HAP-1 (cell line): ENCODE data around the gene ANAPC5.
"Not testable (repeated sequence)": the region's sequence is repeated elsewhere in the genome, so short reads cannot be mapped to it uniquely, and the experiment has no call there.

ENCODE experiments used
- DNase-seq, 2 experiments: peaks; one replicate each; pipeline ENCODE4 v3.0.0-alpha.2; 2016 to 2020; ENCODE audit warnings: low spot score in 2 of 2
- H3K27me3 ChIP-seq: fragments of 250-450 bp; sonication (Bioruptor Pico); 2 replicates; pipeline ENCODE4 v1.5.1; 2020; ENCODE audit warnings: low read depth, mild to moderate bottlenecking, moderate library complexity
- H3K36me3 ChIP-seq: fragments of 250-450 bp; sonication (Bioruptor Pico); replicated peaks from 2 replicates; pipeline ENCODE4 v1.5.1; 2020; ENCODE audit warnings: mild to moderate bottlenecking
- H3K4me1 ChIP-seq: fragments of 250-450 bp; sonication (Bioruptor Pico); 2 replicates; pipeline ENCODE4 v1.5.1; 2020; ENCODE audit warnings: mild to moderate bottlenecking
- H3K4me3 ChIP-seq: fragments of 250-450 bp; sonication (Bioruptor Pico); 2 replicates; pipeline ENCODE4 v1.5.1; 2020; ENCODE audit warnings: mild to moderate bottlenecking, moderate library complexity
- H3K9me3 ChIP-seq: fragments of 250-450 bp; sonication (Bioruptor Pico); 2 replicates; pipeline ENCODE4 v1.5.1; 2020; ENCODE audit warnings: mild to moderate bottlenecking, moderate library complexity
- in situ Hi-C: fragments of 300-500 bp; cut with MboI; formaldehyde crosslinking; loops from 3 replicates; pipeline ENCODE4 v1.14.3; 2020; ENCODE audit warnings: low sequenced_read_pairs, inconsistent platforms, mixed read lengths

The ANAPC5 gene

DNA sequence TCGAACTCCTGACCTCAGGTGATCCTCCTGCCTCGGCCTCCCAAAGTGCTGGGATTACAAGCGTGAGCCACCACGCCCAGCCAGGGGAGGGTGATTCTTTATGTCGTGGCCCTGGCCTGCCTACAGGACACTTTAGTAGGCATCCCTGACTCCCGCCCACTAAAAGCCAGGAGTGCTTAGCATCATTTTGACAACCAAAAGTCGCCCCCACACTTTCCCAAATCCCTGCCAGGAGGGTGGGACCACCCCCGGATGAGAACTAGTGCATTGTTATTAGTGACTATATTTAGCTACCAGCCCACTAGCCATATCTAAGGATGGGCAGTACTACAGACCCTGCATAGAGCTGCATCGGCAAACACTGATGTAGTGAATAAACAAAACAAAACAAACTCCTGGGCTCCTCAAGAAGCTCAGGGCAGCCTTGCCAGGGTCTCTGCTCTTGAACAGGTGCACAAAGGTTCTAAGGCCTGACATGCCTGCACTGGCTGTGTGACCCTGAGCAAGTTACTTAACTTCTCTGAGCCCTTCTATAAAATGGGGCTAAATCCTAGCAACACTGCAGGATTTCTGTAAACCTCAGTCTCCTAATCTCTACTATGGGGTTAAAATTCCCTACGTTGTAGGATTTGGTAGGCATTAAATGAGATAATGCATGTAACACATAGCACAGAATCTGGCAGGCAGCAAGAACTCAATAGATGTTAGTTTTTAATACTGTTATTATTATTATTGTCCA lies 57.9 kb downstream of the ANAPC5 start:
- in situ Hi-C loops, result no loop called here
- Histone ChIP-seq H3K4me1 (peaks cover 12% of the 10 kb centered on the region), H3K36me3 (peaks cover 23% of the 10 kb centered on the region), H3K27me3 (no peaks in the 10 kb centered on the region), H3K9me3 (no peaks in the 10 kb centered on the region), H3K4me3 (no peak overlapping the region; the same call in 1 of the 2 replicates)
- no peak for DNase-seq

DNA sequence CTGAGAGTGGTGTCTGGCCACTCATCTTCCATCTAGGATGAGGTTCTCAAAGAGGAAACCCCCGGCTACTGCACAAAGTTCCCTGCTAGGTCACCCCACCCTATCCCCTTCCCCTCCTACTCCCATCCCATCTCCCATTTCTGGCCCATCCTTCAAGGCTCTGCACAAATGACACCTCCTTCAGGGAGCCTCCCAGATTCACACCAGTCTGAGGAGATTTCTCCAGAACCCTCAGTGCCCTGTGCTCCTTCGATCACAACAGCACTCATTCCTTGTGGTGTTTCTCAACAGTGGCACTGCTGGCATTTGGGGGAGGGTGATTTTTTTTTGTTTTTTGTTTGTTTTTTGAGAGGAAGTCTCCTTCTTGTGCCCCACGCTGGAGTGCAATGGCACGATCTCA lies 58.6 kb downstream of the ANAPC5 start:
- DNase-seq, result no peak
- H3K36me3 ChIP-seq, result peaks cover 23% of the 10 kb centered on the region
- H3K4me3 ChIP-seq, result no peak overlapping the region
- no peaks in the 10 kb centered on the region for H3K27me3 ChIP-seq
- H3K9me3 ChIP-seq, result no peaks in the 10 kb centered on the region
- in situ Hi-C loops, result no loop called here
- peaks cover 12% of the 10 kb centered on the region for H3K4me1 ChIP-seq

DNA sequence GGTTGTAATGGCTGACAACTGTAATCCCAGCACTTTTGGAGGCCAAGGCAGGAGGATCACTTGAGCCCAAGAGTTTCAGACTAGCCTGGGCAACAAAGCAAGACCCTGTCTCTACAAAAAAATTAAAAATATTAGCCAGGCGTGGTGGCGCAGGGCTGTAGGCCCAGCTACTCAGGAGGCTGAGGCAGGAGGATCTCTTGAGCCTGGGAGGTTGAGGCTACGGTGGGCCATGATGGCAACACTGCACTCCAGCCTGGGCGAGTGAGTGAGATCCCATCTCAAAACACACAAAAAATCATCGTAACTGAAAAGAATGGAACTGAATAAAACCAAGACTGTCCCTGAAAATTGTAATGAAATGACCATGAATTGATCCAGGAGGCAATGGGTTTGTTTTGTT lies 61.8 kb downstream of the ANAPC5 start:
- no peak overlapping the region for H3K4me3 ChIP-seq
- no peaks in the 10 kb centered on the region for H3K9me3 ChIP-seq
- no peak for DNase-seq
- peaks cover 7% of the 10 kb centered on the region for H3K4me1 ChIP-seq
- in situ Hi-C loops, result no loop called here
- peaks cover 20% of the 10 kb centered on the region for H3K36me3 ChIP-seq
- no peaks in the 10 kb centered on the region for H3K27me3 ChIP-seq

DNA sequence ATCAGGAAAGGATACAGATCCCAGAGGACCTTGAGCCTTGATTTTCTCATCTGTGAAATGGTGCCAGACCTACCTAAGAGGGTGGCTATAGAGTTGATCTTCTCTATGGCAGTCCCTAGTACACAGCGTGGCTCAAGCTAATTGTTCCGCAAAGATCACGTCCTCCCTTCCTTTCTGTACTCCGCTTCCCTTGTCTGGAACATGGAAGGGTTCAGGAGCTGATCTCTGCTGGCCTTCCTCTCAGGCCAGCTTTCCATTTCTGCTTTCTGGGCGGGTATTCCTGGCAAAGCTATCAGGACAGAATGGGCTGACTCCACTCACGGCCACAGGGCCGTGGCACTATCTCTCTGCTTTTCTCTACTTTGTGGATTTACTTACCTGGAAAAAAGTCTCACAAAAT lies 62.2 kb downstream of the ANAPC5 start:
- Histone ChIP-seq H3K9me3 (no peaks in the 10 kb centered on the region), H3K36me3 (peaks cover 20% of the 10 kb centered on the region), H3K27me3 (no peaks in the 10 kb centered on the region), H3K4me1 (peaks cover 4% of the 10 kb centered on the region; the same call in 1 of the 2 replicates), H3K4me3 (no peak overlapping the region)
- no peak for DNase-seq
- in situ Hi-C loops, result no loop called here

DNA sequence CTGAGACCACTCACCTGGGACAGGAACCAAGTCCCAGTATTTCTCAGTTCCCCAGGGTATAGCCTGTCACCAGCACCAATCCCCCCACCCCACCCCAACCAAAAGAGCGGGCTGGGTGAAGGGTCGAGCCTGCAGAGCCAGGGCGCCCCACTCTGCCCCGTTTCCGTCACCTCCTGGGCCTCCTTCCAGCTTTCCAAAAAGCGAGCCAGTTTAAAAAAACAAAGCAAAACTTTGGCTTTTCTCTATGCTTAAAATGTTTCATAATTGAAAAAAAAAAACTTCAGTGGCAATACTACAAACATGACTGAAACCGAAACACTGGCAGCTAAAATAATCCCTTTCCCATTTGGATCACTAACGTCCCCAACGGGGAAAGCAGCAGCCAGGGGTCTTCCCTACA lies 63.2 kb downstream of the ANAPC5 start:
- no peaks in the 10 kb centered on the region for H3K4me1 ChIP-seq
- H3K9me3 ChIP-seq, result no peaks in the 10 kb centered on the region
- H3K36me3 ChIP-seq, result peaks cover 17% of the 10 kb centered on the region
- in situ Hi-C loops, result no loop called here
- no peak for DNase-seq
- no peaks in the 10 kb centered on the region for H3K27me3 ChIP-seq
- no peak overlapping the region for H3K4me3 ChIP-seq

DNA sequence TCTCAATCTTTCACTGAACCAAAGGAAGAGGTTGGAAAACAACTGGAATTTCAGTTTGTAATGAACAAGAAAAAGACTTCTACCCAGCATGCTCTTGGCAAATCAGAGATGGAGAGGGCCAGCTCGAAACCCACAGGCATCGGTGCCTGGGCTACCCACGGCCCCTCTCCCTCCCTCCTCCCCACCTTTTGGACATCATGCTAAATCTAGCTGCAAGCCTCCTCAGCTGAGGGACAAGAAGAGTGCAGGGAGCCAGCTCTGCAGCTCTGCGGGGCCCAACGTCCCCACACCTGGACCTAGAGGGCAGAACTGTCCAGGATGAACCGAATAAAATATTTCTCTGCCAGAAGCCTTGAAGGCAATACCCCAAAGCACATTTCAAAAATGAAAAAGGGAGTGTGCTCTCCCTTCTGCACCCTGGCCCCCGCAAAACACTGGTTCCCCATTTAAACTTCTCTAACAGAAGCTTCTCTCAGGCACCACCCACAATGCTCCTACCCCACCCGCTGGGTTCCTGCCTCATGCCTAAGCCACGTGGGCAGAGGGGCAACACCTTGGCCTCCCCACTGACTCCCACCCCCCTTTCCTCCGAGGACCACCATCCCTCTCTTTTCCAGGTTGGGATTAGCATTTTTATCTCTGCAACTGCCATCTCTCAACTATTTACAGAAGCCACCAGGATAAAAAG lies 63.9 kb downstream of the ANAPC5 start:
- H3K4me1 ChIP-seq, result no peaks in the 10 kb centered on the region
- H3K27me3 ChIP-seq, result no peaks in the 10 kb centered on the region
- no peak for DNase-seq
- in situ Hi-C loops, result no loop called here
- H3K4me3 ChIP-seq, result no peak overlapping the region
- no peaks in the 10 kb centered on the region for H3K9me3 ChIP-seq
- H3K36me3 ChIP-seq, result peaks cover 21% of the 10 kb centered on the region

DNA sequence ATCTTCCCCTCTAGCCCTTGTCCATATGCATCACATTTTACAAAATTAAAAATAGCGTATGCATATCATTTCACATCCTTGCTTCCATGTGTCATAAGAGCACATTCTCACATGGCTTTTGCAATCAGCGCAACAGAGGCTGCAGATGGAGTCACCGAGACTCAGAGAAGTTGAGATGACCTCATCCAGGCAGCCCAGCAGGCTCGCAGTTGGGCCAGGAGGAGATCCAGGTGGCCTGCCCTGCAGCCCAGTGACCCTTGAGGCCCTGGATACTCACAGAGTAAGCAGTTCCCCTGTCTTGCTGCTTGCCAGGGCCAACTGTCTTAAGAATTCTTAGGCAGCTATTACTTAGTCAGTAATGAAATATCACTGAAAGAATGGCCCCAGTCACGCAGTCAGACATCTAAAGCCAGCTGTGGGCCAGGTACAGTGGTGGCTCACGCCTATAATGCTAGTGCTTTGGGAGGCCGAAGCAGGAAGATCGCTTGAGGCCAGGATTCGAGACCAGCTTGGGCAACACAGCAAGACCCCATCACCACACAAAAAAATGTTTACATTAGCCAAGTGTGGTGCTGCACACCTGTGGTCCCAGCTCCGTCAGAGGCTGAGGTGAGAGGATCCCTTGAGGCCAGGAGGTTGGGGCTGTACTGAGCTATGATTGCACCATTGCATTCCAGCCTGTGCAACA lies 64.8 kb downstream of the ANAPC5 start:
- Histone ChIP-seq H3K4me3 (no peak overlapping the region), H3K4me1 (no peaks in the 10 kb centered on the region), H3K36me3 (peaks cover 21% of the 10 kb centered on the region), H3K27me3 (no peaks in the 10 kb centered on the region), H3K9me3 (no peaks in the 10 kb centered on the region)
- in situ Hi-C loops, result no loop called here
- no peak for DNase-seq

DNA sequence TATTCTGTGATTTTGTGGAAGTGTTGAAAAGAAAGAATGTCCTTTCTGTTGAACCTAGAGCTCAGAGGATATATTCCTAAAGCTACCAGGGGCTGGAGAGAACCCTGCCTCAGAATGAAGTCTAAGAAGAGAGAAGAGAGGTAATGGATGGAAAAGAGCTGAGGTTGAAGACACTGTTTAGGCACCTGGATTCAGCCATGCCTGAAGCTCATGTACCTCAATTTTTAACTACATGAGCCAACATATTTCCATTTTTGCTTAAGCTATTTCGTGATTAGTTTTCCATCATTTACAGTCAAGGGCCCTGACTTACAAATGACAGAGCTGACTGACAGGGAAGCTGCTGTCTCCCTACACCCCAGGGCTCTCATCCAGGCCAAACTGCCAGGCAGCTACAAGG lies 66.4 kb downstream of the ANAPC5 start:
- H3K27me3 ChIP-seq, result no peaks in the 10 kb centered on the region
- H3K4me1 ChIP-seq, result no peaks in the 10 kb centered on the region
- in situ Hi-C loops, result no loop called here
- no peak overlapping the region for H3K4me3 ChIP-seq
- H3K9me3 ChIP-seq, result no peaks in the 10 kb centered on the region
- peaks cover 8% of the 10 kb centered on the region for H3K36me3 ChIP-seq
- no peak for DNase-seq

DNA sequence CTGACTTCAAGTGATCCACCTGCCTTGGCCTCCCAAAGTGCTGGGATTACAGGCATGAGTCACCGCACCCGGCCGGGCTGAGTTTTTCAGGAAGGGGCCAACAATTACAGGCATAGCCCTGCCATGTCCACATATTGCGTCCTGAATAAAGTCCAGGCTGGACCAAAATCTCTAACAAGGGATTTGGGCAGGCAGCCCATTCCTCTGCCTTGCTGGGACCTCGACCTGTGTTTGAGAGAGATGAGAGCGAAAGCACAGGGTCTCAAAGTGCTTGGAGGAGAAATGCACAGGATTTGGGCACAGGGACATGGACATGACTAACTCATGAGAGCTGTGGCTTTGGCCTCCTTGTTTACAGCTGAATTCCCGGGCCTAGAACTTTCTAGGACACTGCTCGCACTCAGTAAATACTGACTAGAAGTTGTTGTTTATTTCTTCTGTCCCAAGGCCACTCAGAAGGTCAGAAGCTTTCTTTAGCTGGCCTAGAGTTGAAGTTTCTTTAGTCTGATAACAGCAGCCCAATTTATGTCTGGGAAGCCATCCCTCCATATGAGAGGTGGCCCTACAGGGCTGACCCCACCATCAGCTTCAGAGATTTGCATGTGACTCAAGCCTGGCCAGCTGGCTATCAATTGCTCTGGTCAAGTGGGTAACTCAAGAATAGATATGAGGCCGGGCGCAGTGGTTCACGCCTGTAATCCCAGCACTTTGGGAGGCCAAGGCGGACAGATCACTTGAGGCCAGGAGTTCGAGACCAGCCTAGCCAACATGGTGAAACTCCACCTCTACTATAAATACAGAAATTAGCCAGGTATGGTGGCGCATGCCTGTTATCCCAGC lies 67.4 kb downstream of the ANAPC5 start:
- Histone ChIP-seq H3K4me1 (no peaks in the 10 kb centered on the region), H3K4me3 (no peak overlapping the region), H3K36me3 (peaks cover 7% of the 10 kb centered on the region; the same call in 1 of the 2 replicates), H3K27me3 (no peaks in the 10 kb centered on the region), H3K9me3 (no peaks in the 10 kb centered on the region)
- in situ Hi-C loops, result no loop called here
- DNase-seq, result no peak

DNA sequence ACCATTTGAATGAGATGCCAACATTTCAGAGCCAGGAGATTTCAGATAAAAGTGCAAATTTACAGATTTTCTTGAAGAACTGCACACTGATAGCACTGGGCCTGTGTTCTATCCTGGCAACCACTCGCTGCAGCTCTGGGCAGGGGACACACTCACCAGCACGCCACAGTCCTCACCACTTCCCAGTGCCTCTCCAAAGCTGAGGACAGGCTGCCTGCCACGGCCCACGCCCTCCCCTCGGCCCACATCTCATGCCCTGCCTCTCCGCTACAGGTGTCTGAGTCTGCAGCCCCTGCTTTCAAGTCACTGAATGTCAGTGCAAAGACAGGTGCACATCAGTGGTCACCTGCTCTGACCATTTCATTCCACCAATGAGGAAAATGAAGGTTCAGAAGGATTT lies 68.4 kb downstream of the ANAPC5 start:
- in situ Hi-C loops, result no loop called here
- DNase-seq, result no peak
- Histone ChIP-seq H3K36me3 (peaks cover 7% of the 10 kb centered on the region), H3K27me3 (no peaks in the 10 kb centered on the region), H3K4me3 (no peak overlapping the region), H3K4me1 (no peaks in the 10 kb centered on the region), H3K9me3 (no peaks in the 10 kb centered on the region)

DNA sequence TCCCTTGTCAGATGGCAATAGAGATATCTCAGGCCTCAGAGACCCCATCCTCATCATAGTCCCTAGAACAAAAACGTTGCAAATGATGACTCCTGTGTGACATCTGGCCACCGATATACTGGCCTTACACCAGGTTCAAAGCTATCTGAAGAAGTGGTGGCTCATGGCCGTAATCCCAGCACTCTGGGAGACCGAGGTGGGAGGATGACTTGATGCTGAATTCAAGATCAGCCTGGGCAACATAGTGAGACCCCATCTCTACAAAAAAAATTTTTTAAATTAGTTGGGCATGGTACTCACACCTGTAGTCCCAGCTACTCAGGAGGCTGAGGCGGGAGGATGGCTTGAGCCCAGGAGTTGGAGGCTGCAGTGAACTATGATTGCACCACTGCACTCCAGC lies 68.8 kb downstream of the ANAPC5 start:
- in situ Hi-C loops, result no loop called here
- H3K4me1 ChIP-seq, result no peaks in the 10 kb centered on the region
- no peaks in the 10 kb centered on the region for H3K27me3 ChIP-seq
- H3K36me3 ChIP-seq, result peaks cover 7% of the 10 kb centered on the region
- no peak for DNase-seq
- H3K4me3 ChIP-seq, result no peak overlapping the region
- no peaks in the 10 kb centered on the region for H3K9me3 ChIP-seq

DNA sequence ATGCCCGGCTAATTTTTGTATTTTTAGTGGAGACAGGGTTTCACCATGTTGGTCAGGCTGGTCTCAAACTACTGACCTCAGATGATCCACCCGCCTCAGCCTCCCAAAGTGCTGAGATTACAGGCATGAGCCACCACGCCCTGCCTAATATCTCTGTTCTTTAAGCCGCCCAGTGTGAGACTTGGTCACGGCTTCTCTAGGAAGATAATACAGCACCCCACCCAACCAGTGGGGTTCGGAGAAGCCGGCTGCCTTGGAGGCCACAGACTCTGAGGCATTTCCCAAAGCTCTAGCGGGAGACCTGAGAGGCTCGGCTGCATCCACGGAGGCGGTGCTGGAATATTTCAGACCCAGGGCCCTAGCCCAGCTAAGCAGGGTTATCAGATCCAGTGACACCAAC lies 69.3 kb downstream of the ANAPC5 start:
- H3K36me3 ChIP-seq, H3K27me3 ChIP-seq, DNase-seq, H3K4me3 ChIP-seq, in situ Hi-C loops, H3K4me1 ChIP-seq, H3K9me3 ChIP-seq: not testable (repeated sequence)

DNA sequence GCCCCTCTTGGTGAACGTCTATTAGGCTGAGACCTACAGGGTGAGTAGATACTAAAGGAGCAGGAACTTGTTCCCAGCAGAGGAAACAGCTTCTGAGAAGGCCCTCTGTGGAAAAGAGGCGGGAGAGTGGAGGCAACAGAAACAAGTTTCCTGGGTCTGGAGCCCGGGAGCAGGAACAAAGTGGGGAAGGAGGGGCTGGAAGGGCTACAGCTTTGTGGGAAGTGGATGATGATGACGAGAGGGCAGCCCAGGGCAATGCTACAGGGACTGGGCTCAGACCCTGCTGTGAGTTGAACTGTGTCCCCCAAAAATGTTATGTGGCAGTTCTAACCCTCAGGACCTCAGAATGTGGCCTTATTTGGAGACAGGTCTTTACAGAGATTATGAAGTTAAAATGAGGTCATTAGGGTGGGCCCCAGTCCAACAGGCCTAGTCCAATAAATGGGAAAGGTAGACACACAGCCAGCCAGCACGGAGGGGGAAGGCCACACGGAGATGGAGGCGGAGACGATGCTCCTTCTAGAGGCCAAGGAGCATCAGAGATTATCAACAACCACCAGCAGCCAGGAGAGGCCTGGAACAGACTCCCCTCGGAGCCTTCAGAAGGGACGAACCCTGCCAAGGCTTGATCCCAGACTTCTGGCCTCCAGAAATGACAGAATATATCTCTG lies 70.0 kb downstream of the ANAPC5 start:
- no peak for DNase-seq
- Histone ChIP-seq H3K4me1 (no peaks in the 10 kb centered on the region), H3K9me3 (no peaks in the 10 kb centered on the region), H3K36me3 (peaks cover 7% of the 10 kb centered on the region), H3K27me3 (no peaks in the 10 kb centered on the region), H3K4me3 (no peak overlapping the region)
- in situ Hi-C loops, result no loop called here
